ENCODE measurements around the gene GALNT5.

GALNT5 gene

DNA sequence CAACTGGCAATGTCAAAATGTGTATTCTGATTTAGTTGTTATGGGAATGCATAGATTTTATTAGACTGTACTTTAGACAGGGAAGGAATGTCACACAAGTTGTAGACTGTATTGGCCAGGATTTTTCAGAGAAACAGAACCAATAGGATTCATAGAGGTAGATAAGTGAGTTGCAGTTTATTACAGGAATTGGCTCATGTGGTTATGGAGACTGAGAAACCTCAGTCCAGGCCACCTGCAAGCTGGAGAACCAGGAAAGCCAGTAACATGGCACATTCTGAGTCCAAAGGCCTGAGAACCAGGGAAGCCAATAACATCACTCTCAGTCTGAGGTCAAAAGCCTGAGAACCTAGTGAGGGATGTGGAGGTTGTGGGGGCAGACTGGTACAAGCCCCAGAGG, 1.8 kb upstream of the GALNT5 start:
- TF ChIP-seq, protein P1, sequence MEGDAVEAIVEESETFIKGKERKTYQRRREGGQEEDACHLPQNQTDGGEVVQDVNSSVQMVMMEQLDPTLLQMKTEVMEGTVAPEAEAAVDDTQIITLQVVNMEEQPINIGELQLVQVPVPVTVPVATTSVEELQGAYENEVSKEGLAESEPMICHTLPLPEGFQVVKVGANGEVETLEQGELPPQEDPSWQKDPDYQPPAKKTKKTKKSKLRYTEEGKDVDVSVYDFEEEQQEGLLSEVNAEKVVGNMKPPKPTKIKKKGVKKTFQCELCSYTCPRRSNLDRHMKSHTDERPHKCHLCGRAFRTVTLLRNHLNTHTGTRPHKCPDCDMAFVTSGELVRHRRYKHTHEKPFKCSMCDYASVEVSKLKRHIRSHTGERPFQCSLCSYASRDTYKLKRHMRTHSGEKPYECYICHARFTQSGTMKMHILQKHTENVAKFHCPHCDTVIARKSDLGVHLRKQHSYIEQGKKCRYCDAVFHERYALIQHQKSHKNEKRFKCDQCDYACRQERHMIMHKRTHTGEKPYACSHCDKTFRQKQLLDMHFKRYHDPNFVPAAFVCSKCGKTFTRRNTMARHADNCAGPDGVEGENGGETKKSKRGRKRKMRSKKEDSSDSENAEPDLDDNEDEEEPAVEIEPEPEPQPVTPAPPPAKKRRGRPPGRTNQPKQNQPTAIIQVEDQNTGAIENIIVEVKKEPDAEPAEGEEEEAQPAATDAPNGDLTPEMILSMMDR (IDR thresholded peaks at IDR 0.05; ENCODE audit: low read depth, low read length, poor library complexity, severe bottlenecking) = no peak
- TF ChIP-seq EZH2phosphoT487 (IDR thresholded peaks at IDR 0.05; ENCODE audit: borderline replicate concordance, low read length) = no peak

DNA sequence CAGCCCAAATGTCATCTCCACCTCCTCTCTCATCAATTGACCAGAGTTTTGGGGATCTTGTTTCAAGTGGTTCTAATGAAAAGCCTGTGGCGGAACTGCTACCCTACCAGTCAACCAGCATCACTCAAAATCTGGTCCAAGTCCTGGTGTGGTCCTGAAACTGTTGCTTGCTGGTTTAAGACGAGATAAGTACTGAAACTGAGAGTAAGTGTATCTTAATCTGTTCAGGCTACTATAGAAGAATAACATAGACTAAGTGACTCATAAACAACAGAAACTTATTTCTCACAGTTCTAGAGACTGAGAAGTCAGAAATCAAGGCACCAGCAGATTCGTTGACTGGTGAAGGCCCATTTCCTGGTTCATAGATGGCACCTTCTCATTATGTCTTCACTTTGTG, 879 bp upstream of the GALNT5 start:
- Histone ChIP-seq H3K9me2 (replicated peaks; ENCODE audit: control insufficient read depth, low read length) (no peaks in the 10 kb centered on the region; the same call in 1 of the 2 replicates), H3K4me3 (ENCODE audit: low read length) (no peak overlapping the region), H3F3A (ENCODE audit: control insufficient read depth, insufficient read depth) (no peaks in the 10 kb centered on the region), H3K36me3 (ENCODE audit: control insufficient read depth, low read length) (no peaks in the 10 kb centered on the region), H3K4me1 (ENCODE audit: control insufficient read depth, low read length) (no peaks in the 10 kb centered on the region), H3K27ac (ENCODE audit: low read depth, low read length) (no peak overlapping the region), H3K4me2 (ENCODE audit: low read length) (no peak overlapping the region), H3K79me2 (ENCODE audit: control insufficient read depth, low read length) (no peaks in the 10 kb centered on the region), H4K20me1 (ENCODE audit: control insufficient read depth, insufficient read depth, low read depth, low read length) (no peaks in the 10 kb centered on the region), H3K9me3 (ENCODE audit: control insufficient read depth, insufficient read depth, low read length) (no peaks in the 10 kb centered on the region), H3K27me3 (ENCODE audit: control insufficient read depth, low read length) (peaks cover 6% of the 10 kb centered on the region)
- TF ChIP-seq, protein P1 (IDR thresholded peaks at IDR 0.05; ENCODE audit: low read depth, low read length, poor library complexity, severe bottlenecking) = no peak
- TF ChIP-seq EZH2phosphoT487 (IDR thresholded peaks at IDR 0.05; ENCODE audit: borderline replicate concordance, low read length) = no peak

More for the DNA sequence above, 1.8 kb upstream of the GALNT5 start:
- Histone ChIP-seq H3K27me3 (ENCODE audit: control insufficient read depth, low read length) (peaks cover 6% of the 10 kb centered on the region; the same call in 1 of the 2 replicates), H3K9me3 (ENCODE audit: control insufficient read depth, insufficient read depth, low read length) (no peaks in the 10 kb centered on the region), H4K20me1 (ENCODE audit: control insufficient read depth, insufficient read depth, low read depth, low read length) (no peaks in the 10 kb centered on the region), H3K27ac (ENCODE audit: low read depth, low read length) (no peak overlapping the region), H3K79me2 (ENCODE audit: control insufficient read depth, low read length) (no peaks in the 10 kb centered on the region), H3K36me3 (ENCODE audit: control insufficient read depth, low read length) (no peaks in the 10 kb centered on the region), H3K9me2 (replicated peaks; ENCODE audit: control insufficient read depth, low read length) (no peaks in the 10 kb centered on the region; the same call in 1 of the 2 replicates), H3K4me2 (ENCODE audit: low read length) (no peak overlapping the region), H3F3A (ENCODE audit: control insufficient read depth, insufficient read depth) (no peaks in the 10 kb centered on the region), H3K4me3 (ENCODE audit: low read length) (no peak overlapping the region), H3K4me1 (ENCODE audit: control insufficient read depth, low read length) (no peaks in the 10 kb centered on the region)

DNA sequence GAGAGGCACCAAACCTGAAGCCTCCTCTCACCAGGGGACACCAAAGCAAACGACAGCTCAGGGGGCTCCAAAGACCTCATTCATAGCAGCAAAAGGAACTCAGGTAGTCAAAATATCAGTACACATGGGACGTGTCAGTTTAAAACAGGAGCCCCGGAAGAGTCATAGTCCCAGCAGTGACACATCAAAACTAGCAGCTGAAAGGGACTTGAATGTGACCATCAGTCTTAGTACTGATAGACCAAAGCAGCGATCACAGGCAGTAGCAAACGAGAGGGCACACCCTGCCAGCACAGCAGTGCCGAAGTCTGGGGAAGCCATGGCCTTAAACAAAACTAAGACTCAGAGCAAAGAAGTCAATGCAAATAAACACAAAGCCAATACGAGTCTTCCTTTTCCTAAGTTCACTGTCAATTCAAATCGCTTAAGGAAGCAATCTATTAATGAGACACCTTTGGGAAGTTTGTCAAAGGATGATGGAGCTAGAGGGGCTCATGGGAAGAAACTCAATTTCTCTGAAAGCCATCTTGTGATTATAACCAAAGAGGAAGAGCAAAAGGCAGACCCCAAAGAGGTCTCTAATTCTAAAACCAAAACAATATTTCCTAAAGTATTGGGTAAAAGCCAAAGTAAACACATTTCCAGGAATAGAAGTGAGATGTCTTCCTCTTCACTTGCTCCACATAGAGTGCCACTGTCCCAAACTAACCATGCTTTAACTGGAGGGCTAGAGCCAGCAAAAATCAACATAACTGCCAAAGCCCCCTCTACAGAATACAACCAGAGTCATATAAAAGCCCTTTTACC, 1.2 kb downstream of the GALNT5 start:
- TF ChIP-seq EZH2phosphoT487 (IDR thresholded peaks at IDR 0.05; ENCODE audit: borderline replicate concordance, low read length) = no peak
- TF ChIP-seq, protein P1 (IDR thresholded peaks at IDR 0.05; ENCODE audit: low read depth, low read length, poor library complexity, severe bottlenecking) = no peak
- no peaks in the 10 kb centered on the region for H3K36me3 ChIP-seq (ENCODE audit: control insufficient read depth, low read length)
- no peaks in the 10 kb centered on the region; the same call in 1 of the 2 replicates for H3K9me2 ChIP-seq (replicated peaks; ENCODE audit: control insufficient read depth, low read length)
- no peaks in the 10 kb centered on the region for H3K79me2 ChIP-seq (ENCODE audit: control insufficient read depth, low read length)
- H3K27me3 ChIP-seq (ENCODE audit: control insufficient read depth, low read length) = peaks cover 6% of the 10 kb centered on the region
- no peak overlapping the region for H3K27ac ChIP-seq (ENCODE audit: low read depth, low read length)
- no peaks in the 10 kb centered on the region for H3F3A ChIP-seq (ENCODE audit: control insufficient read depth, insufficient read depth)
- no peaks in the 10 kb centered on the region for H4K20me1 ChIP-seq (ENCODE audit: control insufficient read depth, insufficient read depth, low read depth, low read length)
- no peaks in the 10 kb centered on the region for H3K4me1 ChIP-seq (ENCODE audit: control insufficient read depth, low read length)
- no peak overlapping the region for H3K4me2 ChIP-seq (ENCODE audit: low read length)
- no peaks in the 10 kb centered on the region for H3K9me3 ChIP-seq (ENCODE audit: control insufficient read depth, insufficient read depth, low read length)
- no peak overlapping the region for H3K4me3 ChIP-seq (ENCODE audit: low read length)
